ENCODE data around the gene C7orf33. TPM values are rescaled to one million over a fixed set of nuclear protein-coding genes. Genes with fewer than 3 reads are reported as not detected.

C7orf33 gene
- total RNA-seq, 4 donors from 2014 or later = not detected

DNA sequence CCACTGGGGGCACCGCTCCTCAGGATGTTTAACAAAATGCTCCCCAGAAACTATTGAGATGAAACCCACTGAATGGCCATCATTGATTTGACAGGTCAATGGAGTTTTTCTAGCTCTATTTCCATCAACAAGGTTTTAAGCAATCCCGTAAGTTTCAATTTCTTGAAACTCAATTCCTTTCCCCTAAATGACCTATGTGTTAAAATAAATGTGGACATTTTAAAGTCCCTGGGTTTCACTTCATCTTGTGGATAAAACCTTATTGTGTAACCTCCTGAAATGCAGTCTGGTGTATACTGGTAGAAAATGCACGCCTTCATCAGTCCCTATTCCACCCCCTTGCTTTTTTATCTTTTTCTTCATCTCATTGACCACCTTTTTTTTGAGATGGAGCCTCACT lies 8.9 kb upstream of the C7orf33 start:
- DNase-seq = no peak
- no peaks in the 10 kb centered on the region for H3K27me3 ChIP-seq
- WGBS, 2 donors (ENCODE audit: low coverage in 1 of 2) = 83% methylated on average over 3 of the region's 3 CpGs
- H3K4me3 ChIP-seq = no peak overlapping the region
- H3K9me3 ChIP-seq = no peaks in the 10 kb centered on the region
- H3K27ac ChIP-seq = no peak overlapping the region
- TF ChIP-seq POLR2AphosphoS5 (IDR thresholded peaks at IDR 0.05) (no peak), EP300 (IDR thresholded peaks at IDR 0.05; ENCODE audit: low read depth) (no peak), POLR2A (IDR thresholded peaks at IDR 0.05) (no peak), CTCF (IDR thresholded peaks at IDR 0.05) (no peak)
- no peaks in the 10 kb centered on the region for H3K36me3 ChIP-seq
- in situ Hi-C loops (cut with MboI; ENCODE audit: low pct_ligation_motif_present in 1 of 4, low pct_unique_long_range_greater_than_20kb in 1 of 4, low sequenced_read_pairs in 3 of 4) (no loop called here), intact Hi-C loops (cut with DNase I; ENCODE audit: low total_unique reads) (no loop called here)
- H3K4me1 ChIP-seq = no peaks in the 10 kb centered on the region

DNA sequence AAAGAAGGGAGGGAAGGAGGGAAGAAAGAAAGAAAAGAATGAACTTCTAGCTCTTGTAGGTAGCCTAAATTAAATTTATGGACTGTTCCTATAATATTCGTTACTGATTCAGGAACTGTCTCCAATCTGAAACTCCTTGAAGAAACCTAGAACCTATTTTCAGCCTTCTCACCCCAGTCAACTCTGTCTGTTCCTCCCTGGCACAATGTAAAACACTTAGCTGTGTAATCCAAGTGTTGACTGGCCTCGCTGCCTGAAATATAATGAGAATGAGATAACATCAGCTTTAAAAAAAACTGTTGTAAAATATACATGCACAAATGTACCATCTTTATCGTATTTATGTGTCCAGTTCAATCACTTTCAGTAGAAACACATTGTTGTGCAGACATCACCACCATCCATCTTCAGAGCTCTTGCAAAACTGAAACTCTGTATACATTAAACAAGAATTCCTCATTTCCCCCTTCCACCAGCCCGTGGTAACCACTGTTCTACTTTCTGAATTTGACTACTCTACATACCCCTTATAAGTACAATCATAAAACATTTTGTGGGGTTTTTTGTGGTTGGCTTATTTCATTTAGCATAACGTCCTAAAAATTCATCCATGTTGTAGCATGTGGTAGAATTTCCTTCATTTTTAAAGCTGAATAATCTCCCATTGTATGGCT lies 6.3 kb upstream of the C7orf33 start:
- H3K27me3 ChIP-seq = peaks cover 5% of the 10 kb centered on the region
- DNase-seq = no peak
- H3K4me3 ChIP-seq = no peak overlapping the region
- no peaks in the 10 kb centered on the region for H3K9me3 ChIP-seq
- intact Hi-C loops (cut with DNase I; ENCODE audit: low total_unique reads) (no loop called here), in situ Hi-C loops (cut with MboI; ENCODE audit: low pct_ligation_motif_present in 1 of 4, low pct_unique_long_range_greater_than_20kb in 1 of 4, low sequenced_read_pairs in 3 of 4) (no loop called here)
- H3K36me3 ChIP-seq = no peaks in the 10 kb centered on the region
- WGBS, 2 donors (ENCODE audit: low coverage in 1 of 2) = 45 to 54% methylated on average over 5 of the region's 5 CpGs
- no peaks in the 10 kb centered on the region for H3K4me1 ChIP-seq
- H3K27ac ChIP-seq = no peak overlapping the region
- no peak for TF ChIP-seq POLR2AphosphoS5 (IDR thresholded peaks at IDR 0.05)
- TF ChIP-seq CTCF (IDR thresholded peaks at IDR 0.05) = no peak
- TF ChIP-seq POLR2A (IDR thresholded peaks at IDR 0.05) = no peak

GRCh38 chr7:148585399-148585798 lies 5.2 kb upstream of the C7orf33 start:
- no peak overlapping the region for H3K27ac ChIP-seq
- no peak overlapping the region for H3K4me3 ChIP-seq
- WGBS, 2 donors (ENCODE audit: low coverage in 1 of 2) = 89 to 94% methylated on average over 3 to 7 of the region's 7 CpGs
- no peaks in the 10 kb centered on the region for H3K36me3 ChIP-seq
- H3K27me3 ChIP-seq = peaks cover 5% of the 10 kb centered on the region
- no peaks in the 10 kb centered on the region for H3K9me3 ChIP-seq
- no peak for TF ChIP-seq CTCF (IDR thresholded peaks at IDR 0.05)
- H3K4me1 ChIP-seq = no peaks in the 10 kb centered on the region
- no peak for DNase-seq
- in situ Hi-C loops (cut with MboI; ENCODE audit: low pct_ligation_motif_present in 1 of 4, low pct_unique_long_range_greater_than_20kb in 1 of 4, low sequenced_read_pairs in 3 of 4) = no loop called here
- intact Hi-C loops (cut with DNase I; ENCODE audit: low total_unique reads) = no loop called here

- Histone ChIP-seq H3K36me3 (no peaks in the 10 kb centered on the region), H3K27me3 (peaks cover 5% of the 10 kb centered on the region), H3K4me3 (no peak overlapping the region), H3K4me1 (no peaks in the 10 kb centered on the region), H3K27ac (no peak overlapping the region), H3K9me3 (no peaks in the 10 kb centered on the region)
- TF ChIP-seq CTCF (IDR thresholded peaks at IDR 0.05) (no peak), POLR2AphosphoS5 (IDR thresholded peaks at IDR 0.05) (no peak), EP300 (IDR thresholded peaks at IDR 0.05; ENCODE audit: low read depth) (no peak), POLR2A (IDR thresholded peaks at IDR 0.05) (no peak)
- intact Hi-C loops (cut with DNase I; ENCODE audit: low total_unique reads) (no loop called here), in situ Hi-C loops (cut with MboI; ENCODE audit: low pct_ligation_motif_present in 1 of 4, low pct_unique_long_range_greater_than_20kb in 1 of 4, low sequenced_read_pairs in 3 of 4) (no loop called here)
- 53 to 66% methylated on average over 2 to 3 of the region's 3 CpGs for WGBS, 2 donors (ENCODE audit: low coverage in 1 of 2)
- DNase-seq = no peak
Observed at GRCh38 chr7:148587076-148587475, 3.5 kb upstream of the C7orf33 start.

All from transverse colon (tissue), 4 donors.